D721Med (cell line): ENCODE data around the gene PLA2G4A.
A peak's percentile ranks its signal among the peaks of the same experiment; 100 is the strongest.
"Not testable (repeated sequence)": the region's sequence is repeated elsewhere in the genome, so short reads cannot be mapped to it uniquely, and the experiment has no call there.

Experiments used
- DNase-seq: peaks from one replicate; pipeline ENCODE4 v3.0.0; 2011; ENCODE audit warnings: low spot score; ENCODE audit not compliant: insufficient read length
- FAIRE-seq: peaks from 2 replicates; lab custom pipeline; 2011; peaks lifted over from hg19 to GRCh38; lab: Jason Lieb, UNC
- CTCF ChIP-seq: IDR thresholded peaks from 2 replicates; pipeline ENCODE4 v1.5.1; 2012; ENCODE audit warnings: mild to moderate bottlenecking, control low read depth; ENCODE audit not compliant: insufficient read depth; ENCODE audit errors: missing control alignments

Gene PLA2G4A

GRCh38 chr1:186905561-186905960 lies 76.8 kb downstream of the PLA2G4A start:
- no peak for TF ChIP-seq CTCF
- no peak for DNase-seq
- FAIRE-seq = peak; percentile 75

- DNase-seq (no peak), FAIRE-seq (no peak)
- no peak for TF ChIP-seq CTCF
Measured at GRCh38 chr1:186915555-186915954, 86.8 kb downstream of the PLA2G4A start.

GRCh38 chr1:186917106-186917786 lies 88.5 kb downstream of the PLA2G4A start:
- FAIRE-seq, DNase-seq: not testable (repeated sequence)

GRCh38 chr1:186921386-186921785 lies 92.6 kb downstream of the PLA2G4A start:
- not testable (repeated sequence) for FAIRE-seq, DNase-seq

- FAIRE-seq, DNase-seq: not testable (repeated sequence)
Measured at GRCh38 chr1:186922814-186923213, 94.1 kb downstream of the PLA2G4A start.

- FAIRE-seq = no peak
- no peak for TF ChIP-seq CTCF
Measured at GRCh38 chr1:186923486-186923885, 94.7 kb downstream of the PLA2G4A start.

GRCh38 chr1:186925881-186926669 lies 97.3 kb downstream of the PLA2G4A start:
- no peak for TF ChIP-seq CTCF
- FAIRE-seq = no peak
- no peak for DNase-seq

More at GRCh38 chr1:186923486-186923885, 94.7 kb downstream of the PLA2G4A start:
- no peak for DNase-seq

GRCh38 chr1:186927884-186928283 lies 99.1 kb downstream of the PLA2G4A start:
- no peak for FAIRE-seq
- no peak for TF ChIP-seq CTCF
- DNase-seq = no peak
